HG02759 (cell line): Measurements from ENCODE around the gene TOX4.

ENCODE experiments used
- ATAC-seq: cut with Tn5 transposase; IDR thresholded peaks from one replicate; pipeline ENCODE4 v1.9.1; 2021; ENCODE audit warnings: mild to moderate bottlenecking, moderate library complexity; ENCODE audit not compliant: unreplicated experiment

TOX4 gene

GRCh38 chr14:21501568-21501967, 24.6 kb downstream of the TOX4 start:
- ATAC-seq = no peak

DNA sequence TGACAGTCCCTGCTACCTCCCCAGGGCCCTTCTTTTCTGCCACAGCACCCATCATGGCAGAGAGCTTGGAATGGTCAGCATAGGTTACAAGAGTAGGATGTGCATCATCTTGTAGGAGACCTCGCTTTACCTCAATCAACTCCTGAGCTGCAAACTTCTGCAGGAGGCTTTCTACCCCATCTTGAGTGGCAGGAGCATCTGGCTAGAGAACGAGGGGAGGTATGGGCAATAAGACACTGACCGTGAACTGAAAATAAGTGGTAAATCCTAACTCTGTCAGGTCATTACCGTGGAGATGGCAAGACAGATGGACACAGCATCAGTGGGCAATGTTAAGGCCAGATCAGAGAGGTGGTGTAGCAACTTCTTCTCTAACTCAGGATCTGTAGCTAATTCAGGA, 26.4 kb downstream of the TOX4 start:
- ATAC-seq = no peak

- ATAC-seq = peak; percentile 88
Measured at GRCh38 chr14:21505012-21505553, 28.1 kb downstream of the TOX4 start.

DNA sequence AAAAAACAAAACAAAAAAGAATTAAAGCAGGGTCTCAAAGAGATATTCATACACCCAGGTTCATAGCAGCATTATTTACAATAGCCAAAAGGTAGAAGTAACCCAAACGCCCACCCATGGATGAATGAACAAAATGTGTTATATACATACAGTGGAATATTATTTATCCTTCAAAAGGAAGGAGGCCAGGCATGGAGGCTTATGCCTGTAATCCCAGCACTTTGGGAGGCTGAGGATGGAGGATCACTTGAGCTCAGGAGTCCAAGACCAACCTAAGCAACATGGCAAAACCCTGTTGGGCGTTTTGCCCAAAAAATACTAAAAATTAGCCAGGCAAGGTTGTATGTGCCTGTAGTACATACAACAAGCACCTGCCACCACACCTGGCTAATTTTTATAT, 29.6 kb downstream of the TOX4 start:
- no peak for ATAC-seq

- no peak for ATAC-seq
Measured at GRCh38 chr14:21509432-21510143, 32.6 kb downstream of the TOX4 start.

- ATAC-seq = peak; percentile 99
Measured at GRCh38 chr14:21510735-21511657, 34.0 kb downstream of the TOX4 start, which contains the start of gene METTL3. METTL3 (minus strand) TSS chr14:21511340; CDS start chr14:21511223, 117 bp downstream.

DNA sequence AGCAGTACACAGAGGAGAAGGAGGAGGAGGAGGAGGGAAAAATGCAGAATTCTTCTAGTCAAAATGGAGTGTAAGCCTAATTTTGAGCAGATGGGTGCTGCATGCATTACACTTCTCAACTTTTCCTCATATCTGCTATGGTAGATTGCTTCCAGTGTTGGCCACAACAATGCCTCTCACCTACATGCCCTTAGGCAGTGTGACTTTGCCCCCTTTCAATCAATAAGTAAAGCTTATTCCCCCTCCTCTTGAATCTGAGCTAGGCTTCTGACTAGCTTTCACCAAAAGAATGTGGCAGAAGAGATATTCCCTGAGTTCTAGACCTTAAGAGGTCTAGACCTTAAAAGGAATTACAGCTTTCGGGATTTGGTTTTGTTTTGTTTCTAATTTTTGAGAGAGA, 37.3 kb downstream of the TOX4 start:
- ATAC-seq = no peak

- no peak for ATAC-seq
Measured at GRCh38 chr14:21518725-21519124, 41.7 kb downstream of the TOX4 start.

DNA sequence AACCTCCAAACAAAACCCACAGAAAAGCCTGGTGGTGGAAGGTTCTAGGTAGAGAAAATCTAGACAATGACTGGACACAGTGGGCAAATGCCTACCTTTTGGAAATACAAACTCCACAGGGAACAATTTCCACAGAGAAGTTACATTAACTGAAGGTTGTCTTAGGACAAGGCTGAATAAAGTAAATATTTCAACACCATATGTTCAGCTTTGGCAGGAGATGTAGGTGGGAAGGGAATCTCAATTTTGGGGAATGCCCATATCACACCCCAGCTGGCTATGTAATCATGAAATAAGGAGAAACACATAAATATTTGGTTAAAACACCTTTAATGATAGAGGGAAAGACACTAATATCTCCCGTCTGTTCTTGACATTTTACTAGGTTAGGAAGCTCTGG, 43.8 kb downstream of the TOX4 start:
- ATAC-seq = no peak

GRCh38 chr14:21521501-21521900, 44.5 kb downstream of the TOX4 start:
- ATAC-seq = no peak

DNA sequence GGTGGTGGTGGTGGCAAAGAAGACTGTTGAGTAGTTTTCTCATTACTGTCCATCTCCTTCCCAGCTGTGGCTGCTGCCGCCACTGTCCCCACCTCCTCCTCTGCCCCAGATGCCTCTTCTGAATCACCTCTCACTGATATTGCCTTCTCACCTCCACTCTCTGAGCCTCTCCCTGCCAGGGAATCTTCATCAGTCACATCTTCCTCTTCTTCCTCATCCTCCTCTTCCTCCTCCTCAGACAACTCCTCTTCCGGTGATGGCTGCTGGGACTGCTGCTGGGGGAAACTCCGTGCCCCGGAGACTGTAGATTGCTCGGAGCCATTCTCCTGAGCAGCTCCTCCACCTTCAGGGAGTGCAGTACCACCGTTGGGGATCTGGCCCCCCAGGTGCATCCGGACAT, 46.2 kb downstream of the TOX4 start:
- ATAC-seq = no peak

- no peak for ATAC-seq
Measured at GRCh38 chr14:21524575-21525490, 47.8 kb downstream of the TOX4 start.

- no peak for ATAC-seq
Measured at GRCh38 chr14:21525571-21525961, 48.6 kb downstream of the TOX4 start.

DNA sequence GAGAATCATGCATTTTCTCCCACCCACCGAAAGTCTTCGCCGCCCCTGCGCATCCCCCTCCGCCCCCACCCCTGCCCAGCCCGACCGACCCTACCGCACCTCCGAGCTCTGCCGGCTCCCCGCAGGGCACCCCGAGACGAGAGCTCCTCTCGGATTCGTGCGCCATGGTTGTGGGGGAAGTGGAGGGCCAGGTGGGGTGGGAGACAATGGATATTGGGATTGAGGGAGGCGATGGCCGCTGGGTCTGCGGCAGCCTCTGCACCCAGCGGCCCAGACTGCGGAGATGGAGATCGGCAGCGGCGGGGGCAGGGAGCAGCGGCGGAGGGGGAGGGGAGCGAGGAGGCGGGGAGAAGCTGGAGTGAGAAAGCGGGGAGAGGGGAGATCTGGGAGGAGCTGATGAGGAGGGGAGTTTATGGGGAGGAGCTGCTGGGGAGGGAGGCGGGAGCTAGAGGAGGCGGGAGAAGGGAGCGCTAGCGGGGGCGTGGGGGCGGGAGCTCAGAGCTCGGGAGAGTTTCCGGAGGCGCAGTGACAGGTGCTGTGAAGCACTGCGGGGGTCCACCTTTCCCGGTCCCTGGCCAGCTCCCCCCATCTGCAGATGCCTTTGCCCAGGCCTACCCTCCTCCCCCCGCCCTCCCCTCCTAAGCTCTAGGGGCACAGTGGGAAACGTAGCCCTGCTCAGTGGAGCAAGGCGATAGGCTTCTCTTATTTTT, 49.1 kb downstream of the TOX4 start, which contains the start of gene SALL2:
TSS of gene SALL2 (minus strand) at position 385 of the 710 bp plus-strand sequence. CDS start at position 166, 219 bp downstream.
- peak; percentile 66 for ATAC-seq

DNA sequence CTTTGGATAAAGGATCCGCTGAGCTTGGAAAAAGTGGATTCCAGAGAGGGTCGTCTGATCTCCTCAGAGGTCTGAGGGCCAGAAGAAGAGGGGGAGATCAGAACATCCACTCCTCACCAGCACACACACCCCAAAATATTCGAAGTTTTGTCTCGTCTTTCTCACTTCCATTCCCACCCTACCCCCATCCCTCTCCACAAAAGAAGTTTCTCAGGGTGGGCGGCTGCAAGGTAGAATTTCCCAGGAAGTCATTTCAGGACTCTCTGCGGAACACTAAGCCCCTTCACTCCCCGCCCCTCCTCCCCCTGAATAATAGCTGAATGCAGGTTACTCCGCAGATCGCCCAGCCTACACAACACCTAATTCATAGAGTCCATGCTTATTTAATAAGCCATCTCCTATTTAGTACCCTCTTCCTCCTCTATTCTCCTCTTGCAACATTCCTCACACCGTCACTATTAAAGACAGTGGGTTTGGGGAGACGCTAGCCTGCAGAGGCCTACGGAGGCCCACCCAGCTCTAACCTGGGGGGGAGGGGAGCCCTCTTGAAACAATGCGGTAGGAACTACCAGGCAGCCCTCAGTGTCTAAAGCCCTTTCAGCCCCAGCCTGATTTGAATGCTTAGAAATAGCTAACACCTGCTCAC, 49.8 kb downstream of the TOX4 start:
- no peak for ATAC-seq

- no peak for ATAC-seq
Measured at GRCh38 chr14:21527318-21527679, 50.3 kb downstream of the TOX4 start.

DNA sequence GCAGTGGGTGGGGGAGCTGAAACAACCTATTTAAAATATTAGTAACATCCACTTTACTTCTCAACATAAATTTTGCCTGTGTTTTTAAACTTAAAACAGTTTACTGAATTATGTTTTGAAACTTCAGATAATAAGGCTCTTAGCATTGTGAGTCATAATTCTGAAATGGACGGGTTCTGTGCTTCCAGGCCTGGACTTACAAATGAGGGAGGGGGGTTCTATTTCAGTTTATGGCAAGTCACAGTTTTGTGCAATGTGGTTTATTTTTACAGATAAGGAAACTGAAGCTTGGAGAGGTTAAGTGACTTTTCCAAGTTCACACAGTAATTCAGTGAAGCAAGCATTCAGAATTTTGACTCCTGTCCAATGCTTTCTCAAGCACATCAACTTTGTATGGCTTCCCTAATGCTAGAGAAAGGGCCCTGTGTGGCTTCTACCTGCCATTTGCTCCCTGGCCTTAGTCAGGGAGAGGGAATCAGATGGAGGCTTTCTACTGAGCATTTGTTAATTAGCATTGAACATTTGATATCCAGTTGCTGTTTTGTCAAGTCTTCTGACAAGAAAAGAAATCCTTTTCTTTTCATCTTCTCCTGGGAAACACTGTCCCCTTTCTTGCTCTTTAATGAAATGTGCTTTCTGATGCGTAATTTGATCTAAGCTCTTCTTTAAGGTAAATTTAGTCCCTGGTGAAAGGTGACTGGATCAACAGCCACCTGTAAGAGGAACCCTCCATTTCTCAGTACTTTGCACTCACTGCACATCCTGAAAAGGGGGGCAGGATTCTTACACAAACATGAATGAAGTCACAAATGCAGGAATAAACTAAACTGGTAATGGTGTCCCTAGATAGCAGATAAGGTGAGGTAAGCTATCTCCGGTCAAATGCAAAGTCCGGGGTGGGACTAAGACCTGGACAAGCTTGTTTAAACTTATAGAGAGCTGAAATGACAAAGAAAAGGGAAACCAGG, 51.7 kb downstream of the TOX4 start:
- ATAC-seq = no peak

GRCh38 chr14:21529515-21529914, 52.5 kb downstream of the TOX4 start:
- no peak for ATAC-seq
